Measurements from ENCODE around the gene SYT17.

GRCh38 chr16:19235478-19235877 lies 67.4 kb downstream of the SYT17 start:
- TF ChIP-seq, protein P1, sequence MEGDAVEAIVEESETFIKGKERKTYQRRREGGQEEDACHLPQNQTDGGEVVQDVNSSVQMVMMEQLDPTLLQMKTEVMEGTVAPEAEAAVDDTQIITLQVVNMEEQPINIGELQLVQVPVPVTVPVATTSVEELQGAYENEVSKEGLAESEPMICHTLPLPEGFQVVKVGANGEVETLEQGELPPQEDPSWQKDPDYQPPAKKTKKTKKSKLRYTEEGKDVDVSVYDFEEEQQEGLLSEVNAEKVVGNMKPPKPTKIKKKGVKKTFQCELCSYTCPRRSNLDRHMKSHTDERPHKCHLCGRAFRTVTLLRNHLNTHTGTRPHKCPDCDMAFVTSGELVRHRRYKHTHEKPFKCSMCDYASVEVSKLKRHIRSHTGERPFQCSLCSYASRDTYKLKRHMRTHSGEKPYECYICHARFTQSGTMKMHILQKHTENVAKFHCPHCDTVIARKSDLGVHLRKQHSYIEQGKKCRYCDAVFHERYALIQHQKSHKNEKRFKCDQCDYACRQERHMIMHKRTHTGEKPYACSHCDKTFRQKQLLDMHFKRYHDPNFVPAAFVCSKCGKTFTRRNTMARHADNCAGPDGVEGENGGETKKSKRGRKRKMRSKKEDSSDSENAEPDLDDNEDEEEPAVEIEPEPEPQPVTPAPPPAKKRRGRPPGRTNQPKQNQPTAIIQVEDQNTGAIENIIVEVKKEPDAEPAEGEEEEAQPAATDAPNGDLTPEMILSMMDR (IDR thresholded peaks at IDR 0.05 in 2 of 3, conservative IDR thresholded peaks at IDR 0.05 in 1 of 3; ENCODE audit: borderline replicate concordance in 1 of 3, insufficient read depth in 1 of 3, low read depth in 2 of 3, low read length in 2 of 3) = no peak
- TF ChIP-seq JUND (IDR thresholded peaks at IDR 0.05) = no peak
- TF ChIP-seq POLR2AphosphoS5 (IDR thresholded peaks at IDR 0.05; ENCODE audit: low read depth, low read length) = no peak
- TF ChIP-seq EZH2phosphoT487 (IDR thresholded peaks at IDR 0.05; ENCODE audit: borderline replicate concordance) = no peak
- no peak for TF ChIP-seq FOSL1 (IDR thresholded peaks at IDR 0.05; ENCODE audit: low read depth)
- TF ChIP-seq POLR2A (IDR thresholded peaks at IDR 0.05; ENCODE audit: borderline replicate concordance, extremely low read depth, insufficient read depth, insufficient read length) = no peak
- TF ChIP-seq REST (IDR thresholded peaks at IDR 0.05; ENCODE audit: low read depth) = no peak
- no peak for TF ChIP-seq EZH2 (IDR thresholded peaks at IDR 0.05)
- TF ChIP-seq, protein P2, sequence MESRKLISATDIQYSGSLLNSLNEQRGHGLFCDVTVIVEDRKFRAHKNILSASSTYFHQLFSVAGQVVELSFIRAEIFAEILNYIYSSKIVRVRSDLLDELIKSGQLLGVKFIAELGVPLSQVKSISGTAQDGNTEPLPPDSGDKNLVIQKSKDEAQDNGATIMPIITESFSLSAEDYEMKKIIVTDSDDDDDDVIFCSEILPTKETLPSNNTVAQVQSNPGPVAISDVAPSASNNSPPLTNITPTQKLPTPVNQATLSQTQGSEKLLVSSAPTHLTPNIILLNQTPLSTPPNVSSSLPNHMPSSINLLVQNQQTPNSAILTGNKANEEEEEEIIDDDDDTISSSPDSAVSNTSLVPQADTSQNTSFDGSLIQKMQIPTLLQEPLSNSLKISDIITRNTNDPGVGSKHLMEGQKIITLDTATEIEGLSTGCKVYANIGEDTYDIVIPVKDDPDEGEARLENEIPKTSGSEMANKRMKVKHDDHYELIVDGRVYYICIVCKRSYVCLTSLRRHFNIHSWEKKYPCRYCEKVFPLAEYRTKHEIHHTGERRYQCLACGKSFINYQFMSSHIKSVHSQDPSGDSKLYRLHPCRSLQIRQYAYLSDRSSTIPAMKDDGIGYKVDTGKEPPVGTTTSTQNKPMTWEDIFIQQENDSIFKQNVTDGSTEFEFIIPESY (IDR thresholded peaks at IDR 0.05; ENCODE audit: extremely low read depth, insufficient replicate concordance, low read length) = no peak
- no peak for TF ChIP-seq SIN3A (IDR thresholded peaks at IDR 0.05; ENCODE audit: low read depth)
- no peak for TF ChIP-seq ZNF274 (IDR thresholded peaks at IDR 0.05; ENCODE audit: low read depth, low read length)
- TF ChIP-seq EGR1 (IDR thresholded peaks at IDR 0.05; ENCODE audit: low read depth) = no peak
- TF ChIP-seq SP1 (IDR thresholded peaks at IDR 0.05; ENCODE audit: low read depth) = no peak
- TF ChIP-seq TCF7L2 (IDR thresholded peaks at IDR 0.05; ENCODE audit: borderline replicate concordance, extremely low read depth, insufficient read depth, insufficient read length) = no peak
